OCI-M1 (cell line): Measurements from ENCODE around the gene BPIFB3.
"Not testable (repeated sequence)": the region's sequence is repeated elsewhere in the genome, so short reads cannot be mapped to it uniquely, and the experiment has no call there.

Experiments
- DNase-seq: peaks from one replicate; lab custom pipeline; 2025; lab: John Stamatoyannopoulos, UW

BPIFB3 gene

GRCh38 chr20:33122297-33122696, 68.6 kb downstream of the BPIFB3 start:
- not testable (repeated sequence) for DNase-seq
